Measurements from ENCODE around the gene CEP350.
A peak's percentile ranks its signal among the peaks of the same experiment; 100 is the strongest.
"Not testable (repeated sequence)": the region's sequence is repeated elsewhere in the genome, so short reads cannot be mapped to it uniquely, and the experiment has no call there.

The CEP350 gene

DNA sequence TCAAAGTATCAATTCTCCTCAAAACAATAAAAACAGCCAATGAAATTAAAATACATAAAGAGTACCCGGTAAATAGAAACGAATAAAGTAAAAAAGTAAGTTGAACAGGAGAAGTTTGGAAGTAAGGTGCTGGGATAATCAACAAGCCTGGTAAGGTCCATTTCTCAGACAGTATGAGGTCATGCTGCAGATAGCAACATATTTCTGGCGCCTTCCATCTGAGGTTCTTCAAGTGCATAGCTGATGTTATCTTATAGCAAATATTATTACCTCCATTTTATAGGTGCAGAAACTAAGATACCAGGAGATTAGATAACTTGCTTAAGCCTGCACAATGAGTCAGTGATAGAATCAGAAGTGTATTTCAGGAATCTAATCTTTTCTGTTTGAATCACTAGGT is 23.7 kb upstream of the CEP350 start:
- Histone ChIP-seq H3K4me1 (ENCODE audit: insufficient read depth, low read length) (no peaks in the 10 kb centered on the region), H3K9me3 (ENCODE audit: control insufficient read depth, insufficient read depth, low read length) (no peaks in the 10 kb centered on the region), H3K36me3 (ENCODE audit: insufficient read depth, low read length) (no peaks in the 10 kb centered on the region), H3K9ac (ENCODE audit: low read depth, low read length) (no peak overlapping the region)

- Histone ChIP-seq H3K9ac (ENCODE audit: low read depth, low read length) (no peak overlapping the region), H3K36me3 (ENCODE audit: insufficient read depth, low read length) (no peaks in the 10 kb centered on the region), H3K9me3 (ENCODE audit: control insufficient read depth, insufficient read depth, low read length) (no peaks in the 10 kb centered on the region)
Observed at GRCh38 chr1:179933219-179933618, 21.4 kb upstream of the CEP350 start.

DNA sequence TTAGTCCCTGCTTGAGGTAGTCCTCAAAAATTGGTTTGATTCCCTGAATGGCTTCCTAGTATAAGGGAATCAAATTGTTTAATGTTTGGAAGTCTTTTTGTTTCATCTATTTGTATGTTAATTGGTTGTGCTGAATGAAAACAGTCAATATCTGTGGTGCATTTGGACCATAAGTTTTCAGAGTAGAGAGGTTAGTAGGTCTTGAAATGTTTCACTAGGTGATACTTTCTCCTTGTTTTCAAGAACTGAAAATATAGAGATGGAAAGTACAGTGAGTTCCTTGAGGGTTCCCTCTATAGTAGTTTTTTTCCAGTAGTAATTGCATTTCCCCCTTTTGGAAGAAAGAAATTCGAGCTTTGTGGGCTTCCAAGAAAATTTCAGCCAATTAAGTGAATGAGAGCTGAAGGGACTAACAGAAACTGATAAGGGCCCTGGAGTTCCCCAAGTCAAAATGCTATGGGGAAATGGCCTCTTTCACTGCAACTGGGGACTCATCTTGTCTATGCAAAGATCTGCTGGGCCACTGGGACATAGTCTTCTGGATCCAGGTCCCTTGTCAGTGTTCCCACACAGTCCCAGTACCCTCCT is 18.6 kb upstream of the CEP350 start:
- H3K9ac ChIP-seq (ENCODE audit: low read depth, low read length): no peak overlapping the region
- H3K36me3 ChIP-seq (ENCODE audit: insufficient read depth, low read length): no peaks in the 10 kb centered on the region
- H3K9me3 ChIP-seq (ENCODE audit: control insufficient read depth, insufficient read depth, low read length): no peaks in the 10 kb centered on the region
- H3K4me1 ChIP-seq (ENCODE audit: insufficient read depth, low read length): no peaks in the 10 kb centered on the region

More at GRCh38 chr1:179933219-179933618, 21.4 kb upstream of the CEP350 start:
- no peaks in the 10 kb centered on the region for H3K4me1 ChIP-seq (ENCODE audit: insufficient read depth, low read length)

DNA sequence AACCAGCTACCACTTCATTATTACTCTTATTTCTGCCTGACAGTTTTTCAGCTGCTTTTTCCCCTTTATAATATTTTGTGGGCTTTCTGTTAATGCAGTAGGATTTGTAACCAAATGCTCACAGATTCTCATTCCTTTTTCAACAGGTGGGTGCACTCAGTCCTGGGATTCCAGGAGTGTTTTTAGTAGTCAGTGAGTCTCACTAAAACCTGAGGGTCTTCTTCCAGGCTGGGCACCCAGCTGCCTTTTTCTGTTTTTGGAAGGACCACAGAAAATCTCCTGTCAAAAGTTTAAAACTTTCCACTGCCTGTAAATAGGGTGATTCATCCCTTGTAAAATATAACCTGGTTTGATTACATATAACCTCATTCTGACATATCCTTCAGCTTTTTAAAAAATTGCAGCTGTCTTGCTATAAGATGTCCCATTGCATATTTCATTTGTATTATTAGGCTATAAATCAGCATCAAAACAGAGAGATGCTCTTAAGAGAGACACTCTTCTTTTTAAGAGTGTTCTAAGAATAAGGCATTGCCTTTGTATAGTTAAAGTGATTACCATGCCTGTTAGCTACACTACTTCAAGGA is 16.8 kb upstream of the CEP350 start:
- Histone ChIP-seq H3K4me1 (ENCODE audit: insufficient read depth, low read length) (no peaks in the 10 kb centered on the region), H3K9me3 (ENCODE audit: control insufficient read depth, insufficient read depth, low read length) (no peaks in the 10 kb centered on the region), H3K9ac (ENCODE audit: low read depth, low read length) (no peak overlapping the region), H3K36me3 (ENCODE audit: insufficient read depth, low read length) (no peaks in the 10 kb centered on the region)

- Histone ChIP-seq H3K36me3 (ENCODE audit: insufficient read depth, low read length) (no peaks in the 10 kb centered on the region), H3K4me1 (ENCODE audit: insufficient read depth, low read length) (no peaks in the 10 kb centered on the region), H3K9ac (ENCODE audit: low read depth, low read length) (no peak overlapping the region), H3K9me3 (ENCODE audit: control insufficient read depth, insufficient read depth, low read length) (no peaks in the 10 kb centered on the region)
Observed at GRCh38 chr1:179938752-179939151, 15.9 kb upstream of the CEP350 start.

DNA sequence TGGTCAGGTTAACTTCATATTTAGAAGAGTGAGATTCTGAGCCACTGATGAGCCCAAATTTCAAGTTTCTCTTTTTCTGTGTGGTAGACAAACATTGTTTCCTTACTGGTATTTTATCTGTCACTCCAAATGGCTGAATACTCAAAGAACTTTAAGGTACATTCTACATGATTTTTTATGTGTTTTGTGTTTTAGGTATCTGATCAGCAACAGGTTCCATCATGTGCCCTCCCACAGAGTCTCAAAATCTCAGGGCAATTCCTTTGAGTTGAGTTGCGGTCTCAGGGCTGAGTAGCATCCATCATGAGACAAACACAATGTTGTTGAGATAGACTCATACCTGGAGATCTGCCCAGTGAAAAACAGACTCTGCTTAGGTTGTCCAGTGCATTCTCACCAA is 14.7 kb upstream of the CEP350 start:
- Histone ChIP-seq H3K9me3 (ENCODE audit: control insufficient read depth, insufficient read depth, low read length) (no peaks in the 10 kb centered on the region), H3K9ac (ENCODE audit: low read depth, low read length) (no peak overlapping the region), H3K4me1 (ENCODE audit: insufficient read depth, low read length) (no peaks in the 10 kb centered on the region), H3K36me3 (ENCODE audit: insufficient read depth, low read length) (no peaks in the 10 kb centered on the region)

DNA sequence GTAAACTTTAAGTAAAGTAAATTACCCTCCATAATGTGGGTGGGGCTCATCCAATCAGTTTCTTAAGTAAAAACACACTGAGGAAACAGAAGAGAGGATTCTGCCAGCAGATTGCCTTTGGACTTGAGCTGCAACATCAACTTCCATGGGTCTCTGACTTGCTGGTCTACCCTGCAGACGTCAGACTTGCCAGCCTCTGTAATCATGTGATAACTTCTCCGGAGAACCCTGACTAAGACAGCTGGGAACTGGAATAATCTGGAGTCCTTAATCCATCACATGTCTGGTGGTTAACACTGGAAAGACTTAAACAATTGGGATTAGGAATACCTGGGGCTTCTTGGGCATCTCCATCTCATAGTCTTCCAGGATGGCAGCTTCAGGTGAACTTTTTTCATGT is 13.2 kb upstream of the CEP350 start:
- H3K4me1 ChIP-seq (ENCODE audit: insufficient read depth, low read length): no peaks in the 10 kb centered on the region

GRCh38 chr1:179950651-179951050 is 4.0 kb upstream of the CEP350 start:
- Histone ChIP-seq H3K4me1 (ENCODE audit: insufficient read depth, low read length) (no peaks in the 10 kb centered on the region), H3K36me3 (ENCODE audit: insufficient read depth, low read length) (no peaks in the 10 kb centered on the region), H3K9me3 (ENCODE audit: control insufficient read depth, insufficient read depth, low read length) (no peaks in the 10 kb centered on the region), H3K9ac (ENCODE audit: low read depth, low read length) (no peak overlapping the region)

More for the DNA sequence above, 13.2 kb upstream of the CEP350 start:
- no peaks in the 10 kb centered on the region for H3K36me3 ChIP-seq (ENCODE audit: insufficient read depth, low read length)
- no peaks in the 10 kb centered on the region for H3K9me3 ChIP-seq (ENCODE audit: control insufficient read depth, insufficient read depth, low read length)
- H3K9ac ChIP-seq (ENCODE audit: low read depth, low read length): no peak overlapping the region

GRCh38 chr1:179951383-179952144 is 3.0 kb upstream of the CEP350 start:
- Histone ChIP-seq H3K4me1 (ENCODE audit: insufficient read depth, low read length) (no peaks in the 10 kb centered on the region), H3K36me3 (ENCODE audit: insufficient read depth, low read length) (no peaks in the 10 kb centered on the region), H3K9ac (ENCODE audit: low read depth, low read length) (no peak overlapping the region), H3K9me3 (ENCODE audit: control insufficient read depth, insufficient read depth, low read length) (no peaks in the 10 kb centered on the region)

DNA sequence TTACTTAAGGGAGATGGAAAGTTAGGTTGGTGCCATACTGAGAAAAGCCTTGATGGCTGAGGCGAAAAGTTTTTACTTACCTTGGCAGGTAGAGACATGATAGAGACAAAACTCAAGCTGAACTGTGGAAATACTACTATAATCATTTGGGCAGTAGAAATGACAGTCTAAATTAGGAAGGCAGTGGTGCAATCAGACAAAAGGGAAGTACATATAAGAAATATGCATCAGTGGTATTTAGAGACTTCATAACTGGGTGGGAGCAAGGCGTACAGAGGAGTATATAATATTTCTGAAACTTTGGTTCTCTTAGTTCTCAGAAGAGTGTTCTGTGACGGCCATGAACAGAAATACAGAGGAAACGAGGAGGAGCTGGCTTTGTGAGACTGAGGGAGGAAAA is 2.4 kb upstream of the CEP350 start:
- H3K36me3 ChIP-seq (ENCODE audit: insufficient read depth, low read length): no peaks in the 10 kb centered on the region
- H3K9ac ChIP-seq (ENCODE audit: low read depth, low read length): no peak overlapping the region
- H3K4me1 ChIP-seq (ENCODE audit: insufficient read depth, low read length): no peaks in the 10 kb centered on the region
- H3K9me3 ChIP-seq (ENCODE audit: control insufficient read depth, insufficient read depth, low read length): no peaks in the 10 kb centered on the region

- Histone ChIP-seq H3K4me1 (ENCODE audit: insufficient read depth, low read length) (no peaks in the 10 kb centered on the region), H3K9me3 (ENCODE audit: control insufficient read depth, insufficient read depth, low read length) (no peaks in the 10 kb centered on the region), H3K9ac (ENCODE audit: low read depth, low read length) (peak overlapping the region; percentile 62), H3K36me3 (ENCODE audit: insufficient read depth, low read length) (no peaks in the 10 kb centered on the region)
Observed at GRCh38 chr1:179953974-179954492, 577 bp upstream of the CEP350 start.

DNA sequence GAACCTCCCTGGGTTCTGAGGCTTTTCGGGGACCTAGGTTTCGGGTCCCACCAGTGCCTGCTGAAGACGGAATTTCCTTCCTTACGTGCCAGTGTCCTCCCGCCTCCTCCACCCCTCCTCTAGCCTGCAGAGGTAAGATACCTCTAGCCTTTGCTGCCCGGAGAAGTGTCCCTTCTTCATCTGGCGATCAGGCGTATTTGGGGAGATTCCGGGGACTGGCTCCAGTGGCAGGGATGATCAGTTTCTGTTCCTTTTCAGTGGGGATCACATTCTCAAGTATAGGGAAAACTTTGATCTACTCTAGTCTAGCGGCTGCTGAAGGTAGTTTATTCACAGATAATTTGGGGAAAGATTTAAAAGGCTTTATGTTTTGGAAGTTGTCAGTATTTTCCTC is 674 bp downstream of the CEP350 start:
- Histone ChIP-seq H3K4me1 (ENCODE audit: insufficient read depth, low read length) (no peaks in the 10 kb centered on the region), H3K36me3 (ENCODE audit: insufficient read depth, low read length) (no peaks in the 10 kb centered on the region), H3K9me3 (ENCODE audit: control insufficient read depth, insufficient read depth, low read length) (no peaks in the 10 kb centered on the region), H3K9ac (ENCODE audit: low read depth, low read length) (peak overlapping the region; percentile 62)

GRCh38 chr1:179955731-179956130 is 1.1 kb downstream of the CEP350 start:
- Histone ChIP-seq H3K4me1 (ENCODE audit: insufficient read depth, low read length) (no peaks in the 10 kb centered on the region), H3K9ac (ENCODE audit: low read depth, low read length) (peak overlapping the region; percentile 62), H3K36me3 (ENCODE audit: insufficient read depth, low read length) (no peaks in the 10 kb centered on the region), H3K9me3 (ENCODE audit: control insufficient read depth, insufficient read depth, low read length) (no peaks in the 10 kb centered on the region)

DNA sequence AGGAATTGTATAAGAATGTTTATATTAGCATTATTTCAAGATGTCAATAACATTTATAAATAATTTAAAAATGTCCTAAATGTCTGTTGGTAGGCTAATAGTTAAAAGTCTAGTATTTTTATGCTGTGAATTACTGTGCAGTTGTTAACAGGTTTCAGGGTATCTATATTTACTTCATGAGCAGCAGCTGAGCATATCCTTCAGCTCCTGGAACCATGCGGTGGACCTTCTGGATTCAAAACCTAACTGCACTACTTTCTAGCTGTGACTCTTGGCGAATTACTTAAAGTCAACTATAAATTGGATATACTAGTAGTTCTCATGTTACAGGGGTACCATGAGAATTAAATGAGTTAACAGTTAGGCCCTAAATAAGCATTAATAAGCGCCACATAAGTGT is 3.7 kb downstream of the CEP350 start:
- H3K9me3 ChIP-seq (ENCODE audit: control insufficient read depth, insufficient read depth, low read length): no peaks in the 10 kb centered on the region
- no peaks in the 10 kb centered on the region for H3K4me1 ChIP-seq (ENCODE audit: insufficient read depth, low read length)
- no peaks in the 10 kb centered on the region for H3K36me3 ChIP-seq (ENCODE audit: insufficient read depth, low read length)
- no peak overlapping the region for H3K9ac ChIP-seq (ENCODE audit: low read depth, low read length)

- not testable (repeated sequence) for H3K9me3 ChIP-seq (ENCODE audit: control insufficient read depth, insufficient read depth, low read length); H3K4me1 ChIP-seq (ENCODE audit: insufficient read depth, low read length); H3K9ac ChIP-seq (ENCODE audit: low read depth, low read length); H3K36me3 ChIP-seq (ENCODE audit: insufficient read depth, low read length)
Observed at GRCh38 chr1:179962168-179962567, 7.6 kb downstream of the CEP350 start.
